K562 (cell line): ENCODE measurements around the gene WASF2. TPM values are rescaled to one million over a fixed set of nuclear protein-coding genes. Genes with fewer than 3 reads are reported as not detected.

Experiments used
- ARNT ChIP-seq, 2 experiments: fragments of 450-650 bp; IDR thresholded peaks; 2 replicates each; pipeline ENCODE4 v1.6.1; 2016; ENCODE audit warnings: mild to moderate bottlenecking in 1 of 2
- BRCA1 ChIP-seq, 2 experiments: fragments of 450-650 bp in 1 of 2; sonication (generic) in 1 of 2; formaldehyde crosslinking in 1 of 2; IDR thresholded peaks; 2 replicates each; pipeline versions ENCODE4 v1.5.0 to v1.6.1; 2017 to 2020; ENCODE audit warnings: mild to moderate bottlenecking in 1 of 2, missing genetic modification reagents in 1 of 2
- CHAMP1 ChIP-seq: fragments of 450-650 bp; IDR thresholded peaks from 2 replicates; pipeline ENCODE4 v1.6.1; 2016; ENCODE audit warnings: mild to moderate bottlenecking
- HEY1 ChIP-seq: fragments of 250-450 bp; sonication (Bioruptor Pico); IDR thresholded peaks from 2 replicates; pipeline ENCODE4 v1.5.0; 2020; ENCODE audit warnings: mild to moderate bottlenecking, moderate library complexity, borderline replicate concordance
- HSF4 ChIP-seq: fragments of 250-450 bp; sonication (Bioruptor Pico); IDR thresholded peaks from 2 replicates; pipeline ENCODE4 v2.1.2; 2022; ENCODE audit warnings: mild to moderate bottlenecking, moderate library complexity, borderline replicate concordance
- LARP7 ChIP-seq: fragments of 450-650 bp; IDR thresholded peaks from 2 replicates; pipeline ENCODE4 v1.6.1; 2016
- RUNX1 ChIP-seq: sonication (generic); IDR thresholded peaks from 2 replicates; pipeline ENCODE4 v1.6.1; 2016; ENCODE audit warnings: antibody characterized with exemption, low read depth
- SIN3B ChIP-seq: fragments of 450-650 bp; IDR thresholded peaks from 2 replicates; pipeline ENCODE4 v1.6.1; 2017; ENCODE audit warnings: low read depth, mild to moderate bottlenecking, moderate library complexity
- SMAD3 ChIP-seq: fragments of 450-650 bp; formaldehyde crosslinking; conservative IDR thresholded peaks from 2 replicates; pipeline ENCODE4 v1.4.0; 2020; ENCODE audit warnings: mild to moderate bottlenecking
- TCF3 ChIP-seq: sonication (generic); formaldehyde crosslinking; IDR thresholded peaks from 2 replicates; pipeline ENCODE4 v1.4.0; 2020; ENCODE audit warnings: mild to moderate bottlenecking, missing genetic modification reagents
- TSHZ1 ChIP-seq: fragments of 250-450 bp; sonication (Bioruptor Pico); IDR thresholded peaks from 2 replicates; pipeline ENCODE4 v1.4.0; 2020; ENCODE audit warnings: mild to moderate bottlenecking, moderate library complexity
- U2AF1 ChIP-seq: fragments of 200-400 bp; formaldehyde crosslinking; optimal IDR thresholded peaks from 2 replicates; pipeline ENCODE3; 2017; ENCODE audit warnings: mild to moderate bottlenecking, low read depth, low read length, moderate library complexity
- XRCC5 ChIP-seq: fragments of 200-400 bp; formaldehyde crosslinking; IDR thresholded peaks from 2 replicates; pipeline ENCODE4 v1.6.1; 2017; ENCODE audit warnings: low read depth, mild to moderate bottlenecking, low read length
- ZBTB17 ChIP-seq: fragments of 450-650 bp; formaldehyde crosslinking; IDR thresholded peaks from 2 replicates; pipeline ENCODE4 v1.4.0; 2020; ENCODE audit warnings: mild to moderate bottlenecking
- ZC3H4 ChIP-seq: sonication (generic); formaldehyde crosslinking; IDR thresholded peaks from 2 replicates; pipeline ENCODE4 v1.9.0; 2021; ENCODE audit warnings: missing genetic modification reagents, borderline replicate concordance
- ZNF197 ChIP-seq: fragments of 200-800 bp; sonication (Bioruptor generic); IDR thresholded peaks from 2 replicates; pipeline ENCODE4 v1.6.1; 2016; ENCODE audit warnings: low read depth, missing genetic modification characterization, missing compliant biosample characterization
- ZNF239 ChIP-seq: fragments of 250-450 bp; sonication (Bioruptor Pico); IDR thresholded peaks from 2 replicates; pipeline ENCODE4 v1.4.0; 2020; ENCODE audit warnings: mild to moderate bottlenecking
- ZNF431 ChIP-seq: sonication (generic); formaldehyde crosslinking; IDR thresholded peaks from 2 replicates; pipeline ENCODE4 v1.8.0; 2022; ENCODE audit warnings: mild to moderate bottlenecking, missing genetic modification reagents
- ZNF695 ChIP-seq: fragments of 450-650 bp; formaldehyde crosslinking; IDR thresholded peaks from 2 replicates; pipeline ENCODE4 v1.4.0; 2020; ENCODE audit warnings: mild to moderate bottlenecking, moderate library complexity
- polyA plus RNA-seq, 8 experiments: library from polyadenylated mRNA; depleted of rRNA in 4 of 8; stranded (reverse) in 5 of 8; unstranded in 3 of 8; fragments of >200 nt; fragmentation: Nextera tagmentation in 2 of 8; fragmentation: Illumina TruSeq in 1 of 8; extraction: Ambion mirVana in 2 of 8; extraction: Trizol in 1 of 8; gene quantifications; 2 replicates each; pipeline versions ENCODE4 v1.2.1 to v1.2.3, GENCODE V29; 2011 to 2014; ENCODE audit warnings: inconsistent platforms in 1 of 8, missing spikeins in 1 of 8
- total RNA-seq, 7 experiments: library from RNA; depleted of rRNA in 6 of 7; stranded (reverse); fragments of >200 nt in 6 of 7; fragmentation: Illumina TruSeq in 2 of 7; extraction: Trizol in 2 of 7; gene quantifications; 2 replicates each; pipeline versions ENCODE4 v1.2.1 to v1.2.3, GENCODE V29; 2011 to 2021; ENCODE audit warnings: low replicate concordance in 1 of 7
- TF ChIP-seq, protein P1 (sequence below): fragments of 250-450 bp; sonication (Bioruptor Pico); IDR thresholded peaks from 2 replicates; pipeline ENCODE4 v1.4.0; 2020; ENCODE audit warnings: mild to moderate bottlenecking

The WASF2 gene
- total and polyA plus RNA-seq, 9 of the 15 experiments (the other 6 are each of a cell fraction or from before 2014, with no cell fraction given) = 8.2 to 163 (median 31.2) TPM

DNA sequence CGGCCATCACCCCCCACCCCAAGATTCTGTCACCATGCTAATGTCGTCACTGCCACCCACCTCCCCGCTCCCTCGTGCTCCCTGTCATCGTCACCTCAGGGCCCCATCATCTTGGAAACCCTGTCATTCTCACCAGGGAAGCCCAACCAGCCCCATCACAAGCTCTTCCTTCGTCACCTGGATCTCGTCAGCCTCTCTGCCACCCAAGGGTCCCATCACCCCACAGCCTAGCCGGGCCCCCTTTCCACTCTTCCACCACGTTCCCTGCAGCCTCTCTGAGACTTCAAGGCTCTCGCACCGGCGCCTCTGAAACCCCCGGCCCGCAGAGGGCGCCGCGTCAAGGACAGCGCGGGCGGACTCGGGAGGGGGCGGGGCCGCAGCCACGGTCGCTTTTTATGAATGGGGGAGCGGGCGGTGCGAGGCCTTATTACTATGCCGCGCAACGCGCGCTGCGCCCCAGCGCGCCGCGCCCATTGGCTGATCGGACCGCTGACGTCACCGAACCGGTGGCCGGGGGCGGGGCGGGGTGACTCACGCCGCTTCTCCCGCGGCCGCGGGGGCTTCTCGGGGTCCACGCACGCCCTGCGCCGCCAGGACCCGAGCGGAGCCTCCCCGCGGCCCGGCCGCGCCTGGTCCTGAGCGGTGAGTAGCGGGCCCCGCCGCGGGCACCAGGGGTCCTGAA lies 97.7 kb downstream of the WASF2 start, which contains the start of gene GPR3 (continued):
- no peak for TF ChIP-seq ZNF695 (CRISPR knock-in tag)
- no peak for TF ChIP-seq ZNF431 (CRISPR knock-in tag)
- no peak for TF ChIP-seq ZNF239 (CRISPR knock-in tag)
- no peak for TF ChIP-seq BRCA1 (IDR thresholded peaks at IDR 0.05)
- TF ChIP-seq BRCA1 (CRISPR knock-in tag; IDR thresholded peaks at IDR 0.05) = no peak
- TF ChIP-seq ZBTB17 (CRISPR knock-in tag) = no peak
- TF ChIP-seq RUNX1 = no peak
- TF ChIP-seq ARNT (IDR thresholded peaks at IDR 0.05) = peak; percentile 30 to 68; a peak in 2 of 4 replicates
- TF ChIP-seq SMAD3 (CRISPR knock-in tag) = 0 out of 2 replicates have a peak, but pooled peaks have one; percentile 22
- peak; percentile 60 for TF ChIP-seq SIN3B
- no peak for TF ChIP-seq HEY1 (CRISPR knock-in tag)
- no peak for TF ChIP-seq CHAMP1
- TF ChIP-seq U2AF1 = no peak
- TF ChIP-seq TCF3 (CRISPR knock-in tag) = no peak
- peak; percentile 76 for TF ChIP-seq LARP7
- TF ChIP-seq HSF4 (CRISPR knock-in tag) = no peak
- TF ChIP-seq TSHZ1 (CRISPR knock-in tag) = no peak
- TF ChIP-seq XRCC5 = no peak
- TF ChIP-seq ZNF197 (CRISPR knock-in tag) = no peak
- TF ChIP-seq ZC3H4 (CRISPR knock-in tag) = no peak
- TF ChIP-seq, protein P1, sequence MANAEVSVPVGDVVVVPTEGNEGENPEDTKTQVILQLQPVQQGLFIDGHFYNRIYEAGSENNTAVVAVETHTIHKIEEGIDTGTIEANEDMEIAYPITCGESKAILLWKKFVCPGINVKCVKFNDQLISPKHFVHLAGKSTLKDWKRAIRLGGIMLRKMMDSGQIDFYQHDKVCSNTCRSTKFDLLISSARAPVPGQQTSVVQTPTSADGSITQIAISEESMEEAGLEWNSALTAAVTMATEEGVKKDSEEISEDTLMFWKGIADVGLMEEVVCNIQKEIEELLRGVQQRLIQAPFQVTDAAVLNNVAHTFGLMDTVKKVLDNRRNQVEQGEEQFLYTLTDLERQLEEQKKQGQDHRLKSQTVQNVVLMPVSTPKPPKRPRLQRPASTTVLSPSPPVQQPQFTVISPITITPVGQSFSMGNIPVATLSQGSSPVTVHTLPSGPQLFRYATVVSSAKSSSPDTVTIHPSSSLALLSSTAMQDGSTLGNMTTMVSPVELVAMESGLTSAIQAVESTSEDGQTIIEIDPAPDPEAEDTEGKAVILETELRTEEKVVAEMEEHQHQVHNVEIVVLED = peak; percentile 84
